Mesothelial cell of epicardium (in vitro differentiated cells): ENCODE data around the gene RAB28. TPM values are rescaled to one million over a fixed set of nuclear protein-coding genes. Genes with fewer than 3 reads are reported as not detected.
"Not testable (repeated sequence)": the region's sequence is repeated elsewhere in the genome, so short reads cannot be mapped to it uniquely, and the experiment has no call there.

Experiments used
- DNase-seq, 2 experiments: peaks; one replicate each; pipeline ENCODE4 v3.0.0; 2021; ENCODE audit warnings: low spot score in 2 of 2; ENCODE audit not compliant: unreplicated experiment in 2 of 2
- H3K27ac Mint-ChIP-seq: 2 replicates; pipeline ENCODE4 v1.8.0; 2021; ENCODE audit warnings: mixed read lengths
- H3K27me3 Mint-ChIP-seq: 2 replicates; pipeline ENCODE4 v1.8.0; 2021; ENCODE audit warnings: low read depth, mixed read lengths
- H3K36me3 Mint-ChIP-seq: 2 replicates; pipeline ENCODE4 v1.8.0; 2021; ENCODE audit warnings: mixed read lengths
- H3K4me1 Mint-ChIP-seq: 2 replicates; pipeline ENCODE4 v1.8.0; 2021; ENCODE audit warnings: mixed read lengths
- H3K4me3 Mint-ChIP-seq: 2 replicates; pipeline ENCODE4 v1.8.0; 2021; ENCODE audit warnings: mild to moderate bottlenecking, moderate library complexity, mixed read lengths
- H3K9me3 Mint-ChIP-seq: 2 replicates; pipeline ENCODE4 v1.8.0; 2021; ENCODE audit warnings: mixed read lengths
- total RNA-seq: library from RNA; stranded (reverse); gene quantifications from 3 replicates; pipeline ENCODE4 v1.2.1, GENCODE V29; 2021
- TF ChIP-seq, protein P1 (sequence below): fragments of 200-600 bp; sonication (generic); IDR thresholded peaks from one replicate; pipeline ENCODE4 v1.5.0; 2021; ENCODE audit warnings: antibody characterized with exemption; ENCODE audit not compliant: unreplicated experiment

Gene RAB28
- total RNA-seq, 1 donor from 2014 or later, result 18.4 TPM

DNA sequence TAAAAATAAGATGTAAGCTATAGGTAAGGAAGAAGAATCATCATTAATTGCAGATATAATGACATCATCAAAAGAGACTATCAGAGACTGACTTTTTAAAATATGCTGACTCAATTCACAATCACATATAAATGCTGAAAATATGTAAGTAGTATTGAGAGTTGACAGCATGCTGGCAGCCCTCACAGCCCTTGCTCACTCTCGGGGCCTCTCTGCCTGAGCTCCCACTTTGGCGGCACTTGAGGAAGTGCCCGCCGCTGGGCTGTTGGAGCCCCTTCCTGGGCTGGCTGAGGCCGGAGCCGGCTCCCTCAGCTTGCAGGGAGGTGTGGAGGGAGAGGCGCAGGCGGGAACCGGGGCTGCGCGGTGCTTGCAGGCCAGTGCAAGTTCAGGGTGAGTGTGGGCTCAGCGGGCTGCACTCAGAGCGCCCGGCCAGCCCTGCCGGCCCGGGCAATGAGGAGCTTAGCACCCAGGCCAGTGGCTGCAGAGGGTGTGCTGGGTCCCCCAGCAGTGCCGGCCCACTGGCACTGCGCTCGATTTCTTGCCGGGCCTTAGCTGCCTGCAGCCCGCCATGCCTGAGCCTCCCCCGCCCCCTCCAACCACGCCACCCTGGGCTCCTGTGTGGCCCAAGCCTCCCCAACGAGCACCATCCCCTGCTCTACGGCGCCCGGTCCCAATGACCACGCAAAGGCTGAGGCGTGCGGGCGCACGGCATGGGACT is 68.9 kb downstream of the RAB28 start:
- DNase-seq, result no peak
- Mint-ChIP-seq H3K4me1 (peaks cover 10% of the 10 kb centered on the region), H3K27me3 (no peaks in the 10 kb centered on the region), H3K36me3 (peaks cover 34% of the 10 kb centered on the region), H3K9me3 (peaks cover 23% of the 10 kb centered on the region), H3K4me3 (no peak overlapping the region), H3K27ac (no peak overlapping the region)
- TF ChIP-seq, protein P1, sequence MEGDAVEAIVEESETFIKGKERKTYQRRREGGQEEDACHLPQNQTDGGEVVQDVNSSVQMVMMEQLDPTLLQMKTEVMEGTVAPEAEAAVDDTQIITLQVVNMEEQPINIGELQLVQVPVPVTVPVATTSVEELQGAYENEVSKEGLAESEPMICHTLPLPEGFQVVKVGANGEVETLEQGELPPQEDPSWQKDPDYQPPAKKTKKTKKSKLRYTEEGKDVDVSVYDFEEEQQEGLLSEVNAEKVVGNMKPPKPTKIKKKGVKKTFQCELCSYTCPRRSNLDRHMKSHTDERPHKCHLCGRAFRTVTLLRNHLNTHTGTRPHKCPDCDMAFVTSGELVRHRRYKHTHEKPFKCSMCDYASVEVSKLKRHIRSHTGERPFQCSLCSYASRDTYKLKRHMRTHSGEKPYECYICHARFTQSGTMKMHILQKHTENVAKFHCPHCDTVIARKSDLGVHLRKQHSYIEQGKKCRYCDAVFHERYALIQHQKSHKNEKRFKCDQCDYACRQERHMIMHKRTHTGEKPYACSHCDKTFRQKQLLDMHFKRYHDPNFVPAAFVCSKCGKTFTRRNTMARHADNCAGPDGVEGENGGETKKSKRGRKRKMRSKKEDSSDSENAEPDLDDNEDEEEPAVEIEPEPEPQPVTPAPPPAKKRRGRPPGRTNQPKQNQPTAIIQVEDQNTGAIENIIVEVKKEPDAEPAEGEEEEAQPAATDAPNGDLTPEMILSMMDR, result no peak

DNA sequence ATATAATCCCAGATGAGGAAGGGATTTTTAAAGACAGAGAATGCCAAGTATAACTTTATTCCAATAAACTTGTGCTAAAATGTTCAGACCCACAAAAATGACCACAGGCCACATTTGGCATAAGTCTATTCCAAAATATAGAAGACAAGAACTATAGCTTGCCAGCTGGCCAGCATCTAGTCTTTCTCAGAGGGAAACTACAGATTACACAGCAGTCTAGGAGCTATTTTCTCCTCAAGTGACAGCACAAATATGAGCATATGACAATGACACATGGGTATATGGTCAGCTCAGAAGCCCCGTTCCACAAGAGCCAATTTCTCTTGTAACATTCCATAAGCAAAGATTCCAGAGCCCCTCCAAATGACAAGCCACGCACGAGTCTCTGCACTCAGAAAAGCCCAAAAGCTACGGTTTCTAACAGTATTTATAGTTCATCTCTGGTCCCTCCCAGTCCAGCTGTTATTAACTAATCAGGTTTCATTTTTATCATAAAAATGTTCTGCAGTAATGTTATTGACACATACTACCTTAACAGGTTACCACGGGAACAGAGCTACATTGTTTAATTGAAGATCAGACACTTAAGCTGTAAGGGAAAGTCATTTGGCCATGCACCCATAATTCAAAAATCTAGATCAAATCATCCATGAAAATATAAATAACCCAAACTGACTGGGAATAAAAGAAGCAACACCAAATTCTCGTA is 70.3 kb downstream of the RAB28 start:
- no peak for DNase-seq
- Mint-ChIP-seq H3K4me1 (peaks cover 17% of the 10 kb centered on the region), H3K27ac (no peak overlapping the region), H3K27me3 (no peaks in the 10 kb centered on the region), H3K36me3 (peaks cover 21% of the 10 kb centered on the region), H3K9me3 (peaks cover 10% of the 10 kb centered on the region), H3K4me3 (no peak overlapping the region)
- TF ChIP-seq, protein P1, result no peak

DNA sequence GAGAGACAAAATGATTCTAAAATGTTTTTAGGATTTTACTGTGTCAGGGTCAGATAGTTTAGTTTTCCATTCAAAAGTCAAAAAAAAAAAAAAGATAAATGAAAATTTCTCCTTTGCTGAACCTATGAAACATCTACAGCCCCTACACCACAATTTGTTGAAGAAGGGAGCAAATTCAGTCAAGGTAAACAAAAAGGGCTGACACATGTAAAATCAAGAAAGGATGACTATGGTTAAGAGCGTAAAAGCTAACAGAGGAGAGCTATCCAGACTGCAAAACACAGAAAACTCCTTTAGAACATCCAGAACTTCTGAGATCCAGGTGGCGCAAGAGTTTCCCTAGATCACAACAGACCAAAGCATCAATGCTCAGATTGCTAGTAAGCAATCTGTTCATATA is 72.2 kb downstream of the RAB28 start:
- Mint-ChIP-seq H3K4me1 (peaks cover 17% of the 10 kb centered on the region), H3K27me3 (no peaks in the 10 kb centered on the region), H3K9me3 (no peaks in the 10 kb centered on the region), H3K27ac (no peak overlapping the region), H3K36me3 (peaks cover 14% of the 10 kb centered on the region), H3K4me3 (no peak overlapping the region)
- TF ChIP-seq, protein P1, result no peak
- DNase-seq, result no peak

DNA sequence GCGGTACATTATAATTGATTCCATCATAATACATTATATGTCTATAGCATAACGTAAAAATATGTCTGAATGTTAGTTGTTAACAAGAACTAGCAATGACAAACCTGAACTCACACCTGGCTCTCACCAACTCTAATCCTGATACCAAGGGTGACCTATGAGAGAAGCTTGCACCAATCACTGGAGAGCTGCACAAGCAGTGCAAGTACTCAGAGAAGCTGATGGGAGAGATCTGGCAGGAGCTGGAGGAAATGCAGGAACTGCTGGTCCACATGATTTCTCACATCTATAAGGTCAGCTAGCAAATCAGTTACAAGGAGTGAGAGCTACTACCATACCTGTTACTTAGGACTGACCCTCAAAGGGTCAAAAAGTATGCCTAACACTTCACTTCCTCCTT is 74.8 kb downstream of the RAB28 start:
- Mint-ChIP-seq H3K4me3 (no peak overlapping the region), H3K27me3 (no peaks in the 10 kb centered on the region), H3K4me1 (peaks cover 15% of the 10 kb centered on the region), H3K9me3 (no peaks in the 10 kb centered on the region), H3K36me3 (peaks cover 14% of the 10 kb centered on the region), H3K27ac (no peak overlapping the region)
- TF ChIP-seq, protein P1, result no peak
- DNase-seq, result no peak

DNA sequence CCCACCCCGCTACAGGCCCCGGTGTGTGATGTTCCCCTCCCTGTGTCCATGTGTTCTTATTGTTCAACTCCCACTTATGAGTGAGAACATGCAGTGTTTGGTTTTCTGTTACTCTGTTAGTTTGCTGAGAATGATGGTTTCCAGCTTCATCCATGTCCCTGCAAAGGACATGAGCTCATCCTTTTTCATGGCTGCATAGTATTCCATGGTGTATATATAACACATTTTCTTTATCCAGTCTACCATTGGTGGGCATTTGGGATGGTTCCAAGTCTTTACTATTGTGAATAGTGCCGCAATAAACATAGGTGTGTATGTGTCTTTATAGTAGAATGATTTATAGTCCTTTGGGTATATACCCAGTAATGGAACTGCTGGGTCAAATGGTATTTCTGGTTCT is 78.0 kb downstream of the RAB28 start:
- not testable (repeated sequence) for H3K27ac Mint-ChIP-seq, H3K27me3 Mint-ChIP-seq
- H3K4me1 Mint-ChIP-seq, result peaks cover 17% of the 10 kb centered on the region

DNA sequence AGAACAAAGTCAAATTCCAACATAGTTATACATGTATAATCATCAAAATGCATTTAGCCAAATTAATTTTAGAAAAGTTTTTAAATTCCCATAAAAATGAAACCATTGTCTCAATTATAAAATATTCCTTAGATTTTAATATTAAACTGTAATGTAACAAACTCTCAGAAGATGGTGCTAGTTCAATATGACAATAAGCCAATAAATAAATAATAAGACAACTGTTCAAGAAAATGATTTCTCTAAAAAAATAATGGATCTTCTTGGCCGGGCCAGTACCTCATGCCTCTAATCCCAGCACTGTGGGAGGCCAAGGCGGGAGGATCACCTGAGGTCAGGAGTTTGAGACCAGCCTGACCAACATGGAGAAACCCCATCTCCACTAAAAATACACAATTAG is 80.3 kb downstream of the RAB28 start:
- H3K4me1 Mint-ChIP-seq, result peaks cover 3% of the 10 kb centered on the region
- DNase-seq, result no peak
- no peaks in the 10 kb centered on the region for H3K9me3 Mint-ChIP-seq
- no peak overlapping the region for H3K4me3 Mint-ChIP-seq
- H3K27ac Mint-ChIP-seq, result no peak overlapping the region
- H3K36me3 Mint-ChIP-seq, result peaks cover 14% of the 10 kb centered on the region
- H3K27me3 Mint-ChIP-seq, result no peaks in the 10 kb centered on the region
- TF ChIP-seq, protein P1, result no peak

More for the DNA sequence above, 78.0 kb downstream of the RAB28 start:
- H3K9me3 Mint-ChIP-seq, H3K4me3 Mint-ChIP-seq, DNase-seq: not testable (repeated sequence)
- peaks cover 14% of the 10 kb centered on the region for H3K36me3 Mint-ChIP-seq
